ENCODE measurements around the gene GLOD5.

The GLOD5 gene

DNA sequence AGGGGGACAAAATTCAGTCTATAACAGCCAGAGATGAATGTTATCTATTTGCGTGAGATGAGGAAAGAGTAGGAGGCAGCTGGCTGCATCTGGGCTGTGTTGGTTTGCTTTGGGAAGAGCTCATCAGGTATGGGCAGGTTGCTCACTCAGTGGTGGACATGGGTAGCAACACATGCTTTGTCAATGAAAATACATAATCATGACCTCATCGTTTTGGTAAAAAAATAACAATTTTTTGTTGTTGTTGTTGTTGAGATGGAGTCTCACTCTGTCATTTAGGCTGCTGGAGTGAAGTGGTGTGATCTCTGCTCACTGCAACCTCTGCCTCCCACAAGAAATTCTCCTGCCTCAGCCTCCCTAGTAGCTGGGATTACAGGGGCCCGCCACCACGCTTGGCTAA is 16.3 kb upstream of the GLOD5 start:
- H3K9me3 ChIP-seq (ENCODE audit: severe bottlenecking): no peaks in the 10 kb centered on the region
- no peak for DNase-seq
- no peak overlapping the region for H3K27ac ChIP-seq
- H3K36me3 ChIP-seq: no peaks in the 10 kb centered on the region
- TF ChIP-seq, protein P1, sequence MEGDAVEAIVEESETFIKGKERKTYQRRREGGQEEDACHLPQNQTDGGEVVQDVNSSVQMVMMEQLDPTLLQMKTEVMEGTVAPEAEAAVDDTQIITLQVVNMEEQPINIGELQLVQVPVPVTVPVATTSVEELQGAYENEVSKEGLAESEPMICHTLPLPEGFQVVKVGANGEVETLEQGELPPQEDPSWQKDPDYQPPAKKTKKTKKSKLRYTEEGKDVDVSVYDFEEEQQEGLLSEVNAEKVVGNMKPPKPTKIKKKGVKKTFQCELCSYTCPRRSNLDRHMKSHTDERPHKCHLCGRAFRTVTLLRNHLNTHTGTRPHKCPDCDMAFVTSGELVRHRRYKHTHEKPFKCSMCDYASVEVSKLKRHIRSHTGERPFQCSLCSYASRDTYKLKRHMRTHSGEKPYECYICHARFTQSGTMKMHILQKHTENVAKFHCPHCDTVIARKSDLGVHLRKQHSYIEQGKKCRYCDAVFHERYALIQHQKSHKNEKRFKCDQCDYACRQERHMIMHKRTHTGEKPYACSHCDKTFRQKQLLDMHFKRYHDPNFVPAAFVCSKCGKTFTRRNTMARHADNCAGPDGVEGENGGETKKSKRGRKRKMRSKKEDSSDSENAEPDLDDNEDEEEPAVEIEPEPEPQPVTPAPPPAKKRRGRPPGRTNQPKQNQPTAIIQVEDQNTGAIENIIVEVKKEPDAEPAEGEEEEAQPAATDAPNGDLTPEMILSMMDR (IDR thresholded peaks at IDR 0.05; ENCODE audit: low read depth, low read length): no peak
- H3K4me3 ChIP-seq (ENCODE audit: low read depth, low read length): no peak overlapping the region
- H3K27me3 ChIP-seq (ENCODE audit: insufficient read depth, low read depth, severe bottlenecking): peaks cover 5% of the 10 kb centered on the region

DNA sequence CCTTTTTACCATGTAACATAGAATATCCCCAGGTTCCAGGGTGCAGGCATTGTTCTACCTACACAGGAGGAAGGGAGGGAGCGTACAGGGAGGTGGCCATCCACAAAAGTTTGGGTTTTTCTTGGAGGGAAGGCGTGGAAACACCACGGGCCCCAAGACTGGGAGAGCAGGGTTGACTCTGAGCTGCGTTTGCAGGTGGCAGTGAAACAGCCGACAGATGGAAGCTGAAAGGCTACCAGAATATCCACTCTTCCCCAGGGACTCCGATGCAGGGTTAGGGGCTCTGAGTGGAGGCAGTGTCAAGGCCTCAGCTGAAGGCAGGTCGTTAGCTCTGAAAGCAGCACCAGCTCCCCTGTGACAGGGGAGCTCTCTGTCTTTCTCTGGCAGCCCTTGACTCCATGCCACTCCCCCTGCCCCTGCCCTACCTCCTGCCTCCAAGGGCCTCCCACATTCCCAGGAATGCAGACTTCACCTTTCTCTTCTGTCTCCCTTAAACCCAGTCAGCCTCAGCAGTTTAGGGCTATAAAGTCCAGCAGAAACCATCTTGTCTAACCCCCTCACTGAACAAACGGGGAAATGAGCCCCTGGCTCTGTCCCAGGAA is 14.0 kb upstream of the GLOD5 start:
- H3K36me3 ChIP-seq: no peaks in the 10 kb centered on the region
- peaks cover 11% of the 10 kb centered on the region for H3K27me3 ChIP-seq (ENCODE audit: insufficient read depth, low read depth, severe bottlenecking)
- no peak overlapping the region for H3K4me3 ChIP-seq (ENCODE audit: low read depth, low read length)
- H3K27ac ChIP-seq: no peak overlapping the region
- DNase-seq: no peak
- no peaks in the 10 kb centered on the region for H3K9me3 ChIP-seq (ENCODE audit: severe bottlenecking)
- TF ChIP-seq, protein P1 (IDR thresholded peaks at IDR 0.05; ENCODE audit: low read depth, low read length): no peak

DNA sequence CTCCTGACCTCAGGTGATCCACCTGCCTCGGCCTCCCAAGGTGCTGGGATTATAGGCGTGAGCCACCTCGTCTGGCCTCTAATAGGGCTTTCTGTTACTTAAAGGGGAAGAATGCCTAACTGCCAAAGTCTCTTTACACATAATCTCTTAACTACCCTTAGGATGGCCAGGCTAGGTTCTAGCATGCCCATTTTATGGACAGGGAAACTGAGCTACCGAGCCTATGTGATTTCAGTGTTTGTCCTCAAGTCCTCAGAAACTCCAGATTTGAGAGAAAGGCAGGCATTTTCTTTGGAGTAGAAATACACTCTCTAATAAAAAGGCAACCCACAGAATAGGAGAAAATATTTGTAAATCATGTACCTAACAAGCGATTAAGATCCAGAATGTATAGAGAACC is 12.4 kb upstream of the GLOD5 start:
- Histone ChIP-seq H3K4me3 (ENCODE audit: low read depth, low read length) (no peak overlapping the region), H3K36me3 (no peaks in the 10 kb centered on the region), H3K27ac (no peak overlapping the region), H3K27me3 (ENCODE audit: insufficient read depth, low read depth, severe bottlenecking) (peaks cover 11% of the 10 kb centered on the region), H3K9me3 (ENCODE audit: severe bottlenecking) (no peaks in the 10 kb centered on the region)
- no peak for DNase-seq
- TF ChIP-seq, protein P1 (IDR thresholded peaks at IDR 0.05; ENCODE audit: low read depth, low read length): no peak

- H3K36me3 ChIP-seq: no peaks in the 10 kb centered on the region
- peaks cover 11% of the 10 kb centered on the region for H3K27me3 ChIP-seq (ENCODE audit: insufficient read depth, low read depth, severe bottlenecking)
- no peak for DNase-seq
- H3K4me3 ChIP-seq (ENCODE audit: low read depth, low read length): no peak overlapping the region
- H3K27ac ChIP-seq: no peak overlapping the region
- no peaks in the 10 kb centered on the region for H3K9me3 ChIP-seq (ENCODE audit: severe bottlenecking)
- TF ChIP-seq, protein P1 (IDR thresholded peaks at IDR 0.05; ENCODE audit: low read depth, low read length): no peak
Measured at GRCh38 chrX:48751343-48751742, 10.2 kb upstream of the GLOD5 start.

- H3K27me3 ChIP-seq (ENCODE audit: insufficient read depth, low read depth, severe bottlenecking): peaks cover 11% of the 10 kb centered on the region
- no peaks in the 10 kb centered on the region for H3K36me3 ChIP-seq
- DNase-seq: no peak
- no peak overlapping the region for H3K4me3 ChIP-seq (ENCODE audit: low read depth, low read length)
- H3K9me3 ChIP-seq (ENCODE audit: severe bottlenecking): no peaks in the 10 kb centered on the region
- TF ChIP-seq, protein P1 (IDR thresholded peaks at IDR 0.05; ENCODE audit: low read depth, low read length): no peak
- H3K27ac ChIP-seq: no peak overlapping the region
Measured at GRCh38 chrX:48752498-48752897, 9.0 kb upstream of the GLOD5 start.

DNA sequence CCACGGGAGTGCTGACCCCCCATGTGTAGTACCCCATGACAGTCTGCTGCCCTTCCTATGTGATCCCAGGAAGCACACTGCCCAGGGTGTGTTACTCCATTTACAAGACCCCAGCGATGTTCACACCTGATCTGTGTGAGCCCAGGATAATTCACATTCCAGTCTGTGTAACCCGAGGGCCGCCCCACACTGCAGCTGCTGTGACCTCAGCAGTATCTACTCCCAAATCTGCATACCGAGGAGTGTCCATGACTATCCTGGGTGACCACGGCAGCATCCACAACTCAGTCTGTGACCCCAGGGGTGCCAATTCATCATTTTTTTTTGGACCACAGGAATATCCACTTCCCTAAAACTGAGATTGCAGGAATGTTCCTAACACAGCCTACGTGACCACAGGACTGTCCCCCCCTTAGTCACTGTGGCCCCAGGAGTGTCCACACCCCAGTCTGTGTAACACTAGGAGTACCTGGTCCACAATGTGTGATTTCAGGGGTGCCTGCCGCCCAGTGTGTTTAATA is 7.8 kb upstream of the GLOD5 start:
- Histone ChIP-seq H3K4me3 (ENCODE audit: low read depth, low read length) (no peak overlapping the region), H3K27me3 (ENCODE audit: insufficient read depth, low read depth, severe bottlenecking) (peaks cover 11% of the 10 kb centered on the region), H3K27ac (no peak overlapping the region), H3K9me3 (ENCODE audit: severe bottlenecking) (no peaks in the 10 kb centered on the region), H3K36me3 (no peaks in the 10 kb centered on the region)
- DNase-seq: no peak
- TF ChIP-seq, protein P1 (IDR thresholded peaks at IDR 0.05; ENCODE audit: low read depth, low read length): no peak
